Neutrophil (primary cell): ENCODE data around the gene TFAP2B.

Experiments
- H3K27ac ChIP-seq: fragments of 200-600 bp; sonication (generic); 2 replicates; pipeline ENCODE4 v1.5.1; 2016; ENCODE audit warnings: mild to moderate bottlenecking, moderate library complexity
- H3K27me3 ChIP-seq: fragments of 200-600 bp; sonication (generic); 2 replicates; pipeline ENCODE4 v1.6.0; 2016; ENCODE audit warnings: mild to moderate bottlenecking
- H3K36me3 ChIP-seq: fragments of 200-600 bp; sonication (generic); 2 replicates; pipeline ENCODE4 v1.5.1; 2017
- H3K4me1 ChIP-seq, 2 experiments: fragments of 200-600 bp in 1 of 2; sonication (generic) in 1 of 2; 1 replicate in 1 of 2; 2 replicates in 1 of 2; pipeline versions ENCODE4 v1.5.1 to v1.6.1; 2013 to 2016; ENCODE audit warnings: low read depth in 1 of 2, low read length in 1 of 2, mild to moderate bottlenecking in 1 of 2, moderate library complexity in 1 of 2; ENCODE audit not compliant: control insufficient read depth in 1 of 2, insufficient read depth in 1 of 2
- H3K4me3 ChIP-seq, 2 experiments: fragments of 200-600 bp in 1 of 2; sonication (generic) in 1 of 2; 1 replicate in 1 of 2; 2 replicates in 1 of 2; pipeline ENCODE4 v1.5.1; 2013 to 2016; ENCODE audit warnings: low read depth in 1 of 2, low read length in 1 of 2, mild to moderate bottlenecking in 1 of 2, moderate library complexity in 1 of 2
- H3K9me3 ChIP-seq: fragments of 200-600 bp; sonication (generic); 2 replicates; pipeline ENCODE4 v1.5.1; 2016
- TF ChIP-seq, protein P1 (sequence below): fragments of 200-600 bp; sonication (generic); IDR thresholded peaks from 2 replicates; pipeline ENCODE4 v1.5.1; 2016; ENCODE audit warnings: antibody characterized with exemption

The TFAP2B gene

DNA sequence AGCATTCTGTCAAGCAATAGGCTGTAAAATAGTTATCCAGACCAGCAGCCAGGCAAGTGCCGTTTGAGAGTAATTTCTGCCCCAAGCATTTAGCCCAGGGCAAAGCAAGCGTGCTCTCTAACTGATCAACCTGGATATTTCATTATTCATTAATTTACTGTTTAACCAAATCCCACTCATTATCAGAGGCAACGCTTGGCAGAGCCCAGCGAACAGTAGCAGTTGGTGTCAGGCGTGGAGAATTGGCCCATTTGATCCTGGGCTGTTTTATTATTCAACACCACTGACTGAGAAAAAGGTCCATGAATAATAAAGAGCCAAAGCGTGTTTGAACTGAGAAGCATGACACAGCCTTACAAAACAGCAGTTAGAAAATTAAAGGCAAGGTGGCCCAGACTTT is 35.3 kb downstream of the TFAP2B start:
- TF ChIP-seq, protein P1, sequence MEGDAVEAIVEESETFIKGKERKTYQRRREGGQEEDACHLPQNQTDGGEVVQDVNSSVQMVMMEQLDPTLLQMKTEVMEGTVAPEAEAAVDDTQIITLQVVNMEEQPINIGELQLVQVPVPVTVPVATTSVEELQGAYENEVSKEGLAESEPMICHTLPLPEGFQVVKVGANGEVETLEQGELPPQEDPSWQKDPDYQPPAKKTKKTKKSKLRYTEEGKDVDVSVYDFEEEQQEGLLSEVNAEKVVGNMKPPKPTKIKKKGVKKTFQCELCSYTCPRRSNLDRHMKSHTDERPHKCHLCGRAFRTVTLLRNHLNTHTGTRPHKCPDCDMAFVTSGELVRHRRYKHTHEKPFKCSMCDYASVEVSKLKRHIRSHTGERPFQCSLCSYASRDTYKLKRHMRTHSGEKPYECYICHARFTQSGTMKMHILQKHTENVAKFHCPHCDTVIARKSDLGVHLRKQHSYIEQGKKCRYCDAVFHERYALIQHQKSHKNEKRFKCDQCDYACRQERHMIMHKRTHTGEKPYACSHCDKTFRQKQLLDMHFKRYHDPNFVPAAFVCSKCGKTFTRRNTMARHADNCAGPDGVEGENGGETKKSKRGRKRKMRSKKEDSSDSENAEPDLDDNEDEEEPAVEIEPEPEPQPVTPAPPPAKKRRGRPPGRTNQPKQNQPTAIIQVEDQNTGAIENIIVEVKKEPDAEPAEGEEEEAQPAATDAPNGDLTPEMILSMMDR = no peak
- Histone ChIP-seq H3K4me1 (no peaks in the 10 kb centered on the region), H3K4me3 (no peak overlapping the region)

GRCh38 chr6:50861692-50862091 is 43.0 kb downstream of the TFAP2B start:
- TF ChIP-seq, protein P1 = no peak
- Histone ChIP-seq H3K4me3 (no peak overlapping the region), H3K9me3 (no peaks in the 10 kb centered on the region), H3K27ac (no peak overlapping the region), H3K36me3 (no peaks in the 10 kb centered on the region), H3K4me1 (no peaks in the 10 kb centered on the region), H3K27me3 (peaks cover 6% of the 10 kb centered on the region)

More for the DNA sequence above, 35.3 kb downstream of the TFAP2B start:
- H3K9me3 ChIP-seq = no peaks in the 10 kb centered on the region
- no peaks in the 10 kb centered on the region for H3K36me3 ChIP-seq
- no peak overlapping the region for H3K27ac ChIP-seq
- H3K27me3 ChIP-seq = peaks cover 61% of the 10 kb centered on the region

GRCh38 chr6:50862176-50862575 is 43.5 kb downstream of the TFAP2B start:
- TF ChIP-seq, protein P1 = no peak
- Histone ChIP-seq H3K9me3 (no peaks in the 10 kb centered on the region), H3K27ac (no peak overlapping the region), H3K36me3 (no peaks in the 10 kb centered on the region), H3K4me3 (no peak overlapping the region), H3K27me3 (peaks cover 6% of the 10 kb centered on the region), H3K4me1 (no peaks in the 10 kb centered on the region)

GRCh38 chr6:50864601-50865000 is 45.9 kb downstream of the TFAP2B start:
- TF ChIP-seq, protein P1 = no peak
- Histone ChIP-seq H3K36me3 (no peaks in the 10 kb centered on the region), H3K27me3 (peaks cover 6% of the 10 kb centered on the region), H3K4me3 (no peak overlapping the region), H3K27ac (no peak overlapping the region), H3K4me1 (no peaks in the 10 kb centered on the region), H3K9me3 (no peaks in the 10 kb centered on the region)

DNA sequence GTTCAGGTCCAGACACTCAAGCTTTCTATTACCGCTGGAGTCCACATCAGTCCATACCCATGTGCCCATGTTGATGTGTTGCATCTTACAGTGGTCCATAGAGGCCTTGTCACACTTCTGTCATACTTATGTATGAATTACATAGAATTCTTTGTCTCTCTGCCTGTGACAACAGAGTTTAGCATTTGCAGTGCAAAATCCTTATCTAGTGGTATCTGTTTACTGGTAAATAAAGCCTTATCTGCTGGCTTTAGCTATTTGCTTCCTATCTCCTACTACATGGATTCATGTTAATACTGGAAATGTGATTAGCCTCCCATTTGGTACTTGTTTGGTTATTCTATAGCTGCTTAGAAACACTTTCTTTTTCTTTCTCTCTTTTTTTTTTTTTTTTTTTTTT is 49.8 kb downstream of the TFAP2B start:
- Histone ChIP-seq H3K9me3 (no peaks in the 10 kb centered on the region), H3K27me3 (no peaks in the 10 kb centered on the region), H3K4me1 (no peaks in the 10 kb centered on the region), H3K36me3 (no peaks in the 10 kb centered on the region), H3K4me3 (no peak overlapping the region), H3K27ac (no peak overlapping the region)
- TF ChIP-seq, protein P1 = no peak

DNA sequence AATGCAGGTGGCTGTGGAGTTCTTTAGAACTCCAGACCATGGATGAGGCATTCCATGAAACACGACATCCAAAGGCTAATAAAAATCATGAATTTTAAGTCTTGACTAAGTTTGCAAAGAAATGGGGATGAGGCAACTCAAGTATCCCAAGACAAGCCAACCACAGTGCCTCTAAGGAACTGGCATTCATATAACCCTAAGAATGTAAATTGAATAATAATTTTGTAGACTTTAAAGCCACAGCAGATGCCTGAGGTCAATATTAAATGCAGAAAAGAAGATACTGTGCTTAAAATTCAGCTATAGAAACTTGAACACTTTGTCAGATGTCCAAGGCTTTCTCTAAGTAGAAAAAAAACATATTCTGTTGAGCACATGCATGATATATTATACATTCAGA is 54.5 kb downstream of the TFAP2B start:
- H3K27me3 ChIP-seq = no peaks in the 10 kb centered on the region
- H3K4me3 ChIP-seq = no peak overlapping the region
- no peak overlapping the region for H3K27ac ChIP-seq
- TF ChIP-seq, protein P1 = no peak
- H3K36me3 ChIP-seq = no peaks in the 10 kb centered on the region
- H3K4me1 ChIP-seq = no peaks in the 10 kb centered on the region
- H3K9me3 ChIP-seq = no peaks in the 10 kb centered on the region
